ENCODE results near the gene PSENEN.

The PSENEN gene, protein sequence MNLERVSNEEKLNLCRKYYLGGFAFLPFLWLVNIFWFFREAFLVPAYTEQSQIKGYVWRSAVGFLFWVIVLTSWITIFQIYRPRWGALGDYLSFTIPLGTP

DNA sequence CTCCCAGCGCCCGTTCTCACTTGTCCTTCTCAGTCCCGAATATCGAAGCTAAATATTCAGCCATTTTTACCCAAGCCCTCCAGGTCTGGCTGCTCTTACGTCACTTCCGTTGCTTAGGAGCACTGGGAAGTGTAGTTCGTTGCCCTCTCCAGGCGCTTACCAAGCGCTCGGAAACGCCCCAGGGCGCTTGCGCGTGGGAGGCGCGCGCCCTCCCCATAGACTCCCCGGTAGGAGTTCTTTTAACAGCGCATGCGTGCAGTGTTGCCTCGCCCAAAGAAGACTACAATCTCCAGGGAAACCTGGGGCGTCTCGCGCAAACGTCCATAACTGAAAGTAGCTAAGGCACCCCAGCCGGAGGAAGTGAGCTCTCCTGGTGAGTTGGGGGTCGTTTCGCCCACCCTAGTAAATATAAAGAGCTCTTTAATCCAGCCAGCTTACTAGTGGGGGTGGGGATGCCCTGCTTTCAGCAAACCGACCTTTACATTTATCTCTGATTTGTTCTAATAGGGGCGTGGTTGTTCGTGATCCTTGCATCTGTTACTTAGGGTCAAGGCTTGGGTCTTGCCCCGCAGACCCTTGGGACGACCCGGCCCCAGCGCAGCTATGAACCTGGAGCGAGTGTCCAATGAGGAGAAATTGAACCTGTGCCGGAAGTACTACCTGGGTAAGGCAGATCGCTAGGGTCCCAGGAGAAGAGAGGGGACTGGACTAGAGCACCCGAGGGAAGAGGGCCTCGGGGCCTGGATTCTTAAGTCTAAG is at the start of gene PSENEN, which contains the start of gene U2AF1L4:
PSENEN (plus strand) TSS at position 324 of the 759 bp plus-strand sequence; CDS start at position 604, 280 bp downstream.
U2AF1L4 (minus strand) TSS at position 91 of the 759 bp plus-strand sequence; CDS start at position 64, 27 bp downstream.
- peak; percentile 100 for DNase-seq (ENCODE audit: low read depth, low spot score)

DNA sequence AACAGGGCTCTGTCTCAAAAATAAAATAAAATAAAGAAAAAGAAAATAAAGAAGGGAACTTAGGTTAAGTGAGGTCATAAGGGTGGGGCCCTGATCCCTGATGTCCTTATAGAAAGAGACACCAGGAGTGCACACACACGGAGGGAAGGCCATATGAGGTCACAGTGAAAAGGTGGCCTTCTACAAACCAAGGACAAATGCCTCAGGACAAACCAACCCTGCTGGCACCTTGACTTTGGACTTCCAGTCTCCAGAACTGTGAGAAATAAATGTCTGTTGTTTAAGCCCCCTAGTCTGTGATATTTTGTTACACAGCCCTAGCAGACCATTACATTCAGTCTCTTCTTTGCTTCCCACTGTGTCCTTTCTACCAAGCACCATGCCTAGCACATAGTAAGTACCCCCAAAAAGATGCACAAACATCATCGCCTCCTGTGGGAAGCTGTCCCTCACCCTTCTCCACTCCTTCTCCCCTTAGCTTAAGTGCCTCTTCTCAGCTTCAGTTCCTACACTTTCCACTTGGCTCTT is 49.5 kb upstream of the PSENEN start:
- DNase-seq (ENCODE audit: low read depth, low spot score), result no peak

DNA sequence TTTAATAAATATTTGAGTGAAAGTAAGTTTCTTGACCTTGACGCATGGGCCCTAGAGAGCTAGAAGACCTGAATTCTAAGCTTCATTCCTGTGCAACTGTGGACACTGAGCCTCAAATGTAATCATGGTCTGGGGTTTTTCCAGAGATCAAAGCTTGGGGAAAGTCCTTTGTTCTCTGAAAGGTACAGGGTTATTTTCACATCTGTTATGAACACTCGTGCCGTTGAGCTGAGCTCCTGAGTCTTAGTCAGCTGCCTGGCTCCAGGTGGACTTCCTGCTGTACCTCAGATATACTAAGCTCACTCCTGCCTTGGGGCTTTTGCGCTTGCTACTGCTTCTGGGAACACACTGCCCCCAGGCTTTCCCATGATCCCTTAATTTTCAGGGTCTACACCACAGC is 48.6 kb upstream of the PSENEN start:
- no peak for DNase-seq (ENCODE audit: low read depth, low spot score)

DNA sequence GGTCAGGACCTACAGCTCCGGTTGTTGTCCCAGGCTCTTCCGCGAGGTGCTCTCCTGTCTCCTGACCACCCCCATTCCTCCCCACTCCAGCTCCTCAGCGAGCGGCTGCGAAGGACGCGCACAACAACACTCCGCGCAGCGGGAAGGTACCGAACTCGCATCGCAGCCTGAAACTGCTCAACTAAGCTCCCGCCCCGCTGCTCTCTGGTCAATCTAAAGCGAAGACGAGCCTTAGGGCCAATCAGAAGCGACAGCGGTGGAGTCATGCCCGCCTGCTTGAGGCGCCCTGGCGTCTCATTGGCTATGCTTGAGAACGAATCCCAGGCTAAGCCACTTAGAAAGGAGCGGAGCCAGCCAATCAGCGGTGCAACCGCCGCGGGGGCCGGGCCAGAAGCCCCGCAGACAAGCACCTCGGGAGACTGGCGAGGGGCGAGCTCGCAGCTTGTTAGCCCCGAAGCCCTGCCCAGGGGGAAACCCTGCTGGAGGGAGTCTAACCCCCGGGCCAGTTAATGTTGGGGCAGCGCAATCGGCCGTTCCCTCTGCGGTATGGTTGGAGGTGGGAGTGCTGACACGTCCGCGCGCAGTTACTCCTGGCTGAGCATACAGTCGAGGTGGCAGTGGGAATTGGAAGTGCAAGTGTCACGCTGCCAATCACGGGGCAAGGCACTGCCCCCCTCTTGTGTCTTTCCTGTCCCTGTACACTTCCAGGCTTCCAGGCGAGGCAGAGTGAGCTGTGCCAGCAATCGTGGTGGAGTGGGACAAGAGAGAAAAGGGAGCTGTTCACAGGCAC is 43.0 kb upstream of the PSENEN start:
- DNase-seq (ENCODE audit: low read depth, low spot score), result peak; percentile 99

DNA sequence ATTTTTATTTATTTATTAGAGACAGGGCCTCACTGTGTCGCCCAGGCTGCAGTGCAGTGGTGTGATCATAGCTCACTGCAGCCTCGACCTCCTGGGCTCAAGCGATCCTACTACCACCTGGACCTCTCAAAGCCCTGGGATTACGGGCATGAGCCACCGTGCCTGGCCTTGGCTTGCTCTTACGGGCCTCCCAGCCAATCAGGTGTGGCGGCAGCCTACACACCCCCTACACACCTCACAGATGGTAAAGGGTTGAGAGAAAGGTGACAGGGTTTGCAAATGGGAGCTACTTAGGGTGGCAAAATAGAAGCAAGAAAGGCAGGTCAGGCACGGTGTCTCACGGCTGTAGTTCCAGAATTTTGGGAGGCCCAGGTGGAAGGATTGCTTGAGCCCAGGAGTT is 42.1 kb upstream of the PSENEN start:
- no peak for DNase-seq (ENCODE audit: low read depth, low spot score)

DNA sequence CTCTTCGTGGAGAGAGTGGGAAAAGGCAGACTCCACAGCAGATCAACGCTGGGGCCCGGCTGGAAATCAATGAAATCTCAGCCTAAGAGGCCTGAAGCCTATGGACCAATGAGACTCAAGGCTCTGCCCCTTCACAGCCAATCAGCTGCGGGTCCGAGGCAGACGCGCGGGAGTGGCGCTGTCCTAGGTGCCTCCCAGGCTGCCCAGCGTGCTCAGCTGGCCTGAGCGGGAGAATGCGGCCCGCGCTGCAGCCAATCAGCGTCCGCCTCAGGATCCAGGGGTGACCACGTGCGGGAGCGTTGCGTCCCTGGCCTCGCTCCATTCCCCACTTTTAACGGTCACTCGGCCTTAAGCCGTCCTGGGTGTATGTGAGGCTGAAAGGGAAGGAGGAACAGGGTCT is 41.2 kb upstream of the PSENEN start, which contains the start of gene ZBTB32:
ZBTB32 (plus strand) TSS at position 341 of the 400 bp plus-strand sequence. CDS start 10,069 bp downstream, outside the sequence.
- peak; percentile 69 for DNase-seq (ENCODE audit: low read depth, low spot score)

DNA sequence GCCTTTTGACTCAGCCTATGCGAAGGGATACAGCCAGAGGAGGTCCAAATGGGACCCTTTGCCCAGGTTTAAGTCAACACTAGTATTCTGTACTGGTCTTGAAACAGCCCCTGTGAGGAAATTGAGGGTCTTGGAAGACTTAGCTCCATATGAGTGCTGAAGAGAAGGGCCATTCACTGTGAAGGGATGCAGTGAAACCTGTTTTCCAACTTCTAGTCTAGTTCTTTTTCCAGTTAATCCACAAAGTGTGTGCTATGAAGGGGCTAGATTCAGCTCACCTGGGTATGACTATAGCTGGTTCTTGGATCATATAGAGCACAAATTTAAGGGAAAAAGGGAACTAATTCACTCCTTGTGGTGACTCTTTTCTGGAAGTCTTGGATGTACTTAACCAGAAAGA is 37.1 kb upstream of the PSENEN start:
- no peak for DNase-seq (ENCODE audit: low read depth, low spot score)

DNA sequence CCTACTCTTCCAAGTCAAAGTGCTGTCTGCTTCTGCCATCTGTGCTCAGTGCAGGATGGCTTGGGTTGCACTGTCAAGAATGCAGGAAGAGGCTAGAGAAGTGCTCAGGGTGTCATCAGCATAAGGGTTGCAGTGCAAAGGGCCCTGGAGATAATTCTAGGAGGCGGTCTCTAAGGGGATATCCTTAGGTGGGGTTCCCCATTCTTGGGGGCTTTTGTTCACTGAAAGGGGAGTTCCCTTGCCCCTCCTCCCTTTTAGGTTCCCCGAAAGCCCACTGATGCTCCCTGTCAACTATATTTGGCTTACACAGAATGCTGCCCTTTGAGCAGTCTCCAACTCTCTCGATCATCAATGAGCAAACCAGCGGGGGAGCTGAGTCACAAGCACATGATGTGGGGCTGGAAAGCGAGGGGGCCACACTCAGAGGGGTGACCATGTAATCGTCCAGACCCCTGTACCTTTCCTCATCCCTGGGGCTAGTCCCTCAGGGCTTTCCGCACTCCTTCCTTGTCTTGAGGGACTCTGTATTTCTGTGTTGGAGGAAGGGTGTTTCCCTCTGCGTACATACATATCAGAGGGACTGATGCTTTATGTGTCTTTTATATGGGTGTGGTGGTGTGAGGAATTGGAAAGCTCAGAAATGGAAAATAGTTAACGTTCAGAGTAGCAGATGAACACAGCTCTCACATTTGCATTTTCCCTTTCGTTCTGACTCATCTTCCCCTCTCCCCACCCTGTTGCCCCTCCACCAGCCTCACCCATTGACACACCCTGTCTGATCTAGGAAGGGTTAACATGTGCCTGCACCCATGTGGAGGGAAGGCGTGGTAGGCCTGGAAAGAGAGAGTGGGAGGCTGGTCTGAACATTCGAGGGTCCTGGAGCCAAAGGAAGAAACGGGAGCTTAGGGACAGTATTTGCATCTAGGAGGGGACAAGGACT is 34.4 kb upstream of the PSENEN start:
- no peak for DNase-seq (ENCODE audit: low read depth, low spot score)

DNA sequence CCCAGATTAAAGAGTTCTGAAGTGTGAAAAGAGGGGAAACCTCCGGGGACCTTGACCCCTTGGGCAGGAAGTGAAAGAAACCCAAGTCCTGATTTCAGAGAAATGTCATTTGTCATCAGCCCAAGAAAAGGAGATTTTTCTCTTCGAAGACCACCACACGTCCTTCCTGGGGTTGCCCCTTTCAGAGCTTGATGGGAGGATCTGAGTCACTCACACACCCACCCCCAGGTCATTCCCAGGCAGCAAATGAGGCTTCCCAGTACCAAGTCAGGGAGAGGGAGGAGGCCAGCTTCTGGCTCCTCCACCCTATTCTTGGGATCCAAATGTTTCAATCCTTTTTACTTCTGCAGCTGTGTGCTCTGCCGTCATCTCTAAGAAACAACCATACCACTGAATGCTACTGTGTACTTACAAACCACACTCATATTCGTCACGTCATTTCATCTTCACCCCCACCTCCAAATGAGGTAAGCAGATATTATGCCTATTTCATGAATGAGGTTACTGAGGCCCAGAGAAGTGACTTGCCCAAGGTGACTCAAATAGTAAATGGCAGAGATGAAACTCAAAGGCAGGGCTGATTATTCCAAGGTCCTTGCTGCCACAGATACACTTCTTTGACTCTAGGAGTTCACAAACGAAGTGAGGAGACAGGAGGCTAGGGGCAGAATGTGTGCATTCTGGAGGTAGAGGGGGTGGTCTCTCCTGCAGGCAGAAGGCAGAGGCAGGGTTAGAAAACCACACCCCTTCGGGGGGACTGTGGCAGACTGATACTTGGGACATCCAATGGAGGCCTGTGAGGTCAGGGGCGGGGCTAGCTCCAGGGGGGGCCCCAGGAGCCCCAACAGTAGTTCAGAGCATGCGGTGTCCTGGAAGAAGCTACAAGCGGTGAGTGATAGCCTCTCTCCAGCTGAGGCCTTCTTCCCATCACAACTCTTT is 32.6 kb upstream of the PSENEN start:
- DNase-seq (ENCODE audit: low read depth, low spot score), result no peak

DNA sequence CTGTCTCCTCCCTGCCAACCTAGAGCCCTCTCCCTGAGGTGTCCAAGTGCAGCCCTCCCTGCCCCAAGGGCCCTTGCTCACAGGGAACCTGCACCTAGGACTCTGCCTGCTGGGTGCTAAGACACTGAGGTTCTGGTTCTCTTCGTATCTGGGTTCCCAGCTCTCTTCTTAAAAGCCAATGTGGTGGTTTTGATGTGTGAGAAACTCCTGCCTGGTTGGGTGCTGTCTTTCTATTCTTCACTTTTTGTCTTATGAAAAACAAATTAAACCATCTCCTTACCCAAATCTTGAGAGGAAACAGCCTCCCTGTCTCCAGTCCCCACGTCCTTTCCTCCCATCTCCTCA is 32.0 kb upstream of the PSENEN start:
- no peak for DNase-seq (ENCODE audit: low read depth, low spot score)

DNA sequence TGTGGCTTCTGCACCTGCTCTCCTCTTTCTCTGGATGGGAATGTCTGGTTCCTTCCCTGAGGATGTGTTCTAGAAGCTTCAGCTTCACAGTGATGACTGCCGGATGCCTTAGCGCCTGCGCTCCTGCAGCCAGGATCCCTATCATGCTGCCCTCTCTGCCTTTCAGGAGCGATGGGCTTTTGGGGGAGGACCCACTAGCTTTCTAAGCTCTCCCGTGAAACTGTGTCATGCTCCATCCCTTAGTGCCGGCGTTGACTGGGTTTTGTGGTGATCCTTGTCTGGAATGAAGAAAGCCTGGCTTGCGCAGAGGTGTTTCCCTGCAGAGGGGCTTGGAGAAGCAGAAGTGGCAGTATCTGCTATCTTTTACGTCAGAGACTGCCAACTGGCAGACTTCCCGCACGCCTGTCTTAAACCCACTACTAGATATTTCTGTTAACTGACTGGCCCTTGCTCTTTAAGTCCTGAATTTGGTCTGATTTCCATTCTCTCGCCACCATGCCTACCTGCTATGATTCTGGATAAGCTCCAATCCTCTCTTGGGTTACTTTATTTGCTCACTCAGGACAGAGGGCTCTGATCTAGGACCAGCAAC is 31.5 kb upstream of the PSENEN start:
- DNase-seq (ENCODE audit: low read depth, low spot score), result no peak

DNA sequence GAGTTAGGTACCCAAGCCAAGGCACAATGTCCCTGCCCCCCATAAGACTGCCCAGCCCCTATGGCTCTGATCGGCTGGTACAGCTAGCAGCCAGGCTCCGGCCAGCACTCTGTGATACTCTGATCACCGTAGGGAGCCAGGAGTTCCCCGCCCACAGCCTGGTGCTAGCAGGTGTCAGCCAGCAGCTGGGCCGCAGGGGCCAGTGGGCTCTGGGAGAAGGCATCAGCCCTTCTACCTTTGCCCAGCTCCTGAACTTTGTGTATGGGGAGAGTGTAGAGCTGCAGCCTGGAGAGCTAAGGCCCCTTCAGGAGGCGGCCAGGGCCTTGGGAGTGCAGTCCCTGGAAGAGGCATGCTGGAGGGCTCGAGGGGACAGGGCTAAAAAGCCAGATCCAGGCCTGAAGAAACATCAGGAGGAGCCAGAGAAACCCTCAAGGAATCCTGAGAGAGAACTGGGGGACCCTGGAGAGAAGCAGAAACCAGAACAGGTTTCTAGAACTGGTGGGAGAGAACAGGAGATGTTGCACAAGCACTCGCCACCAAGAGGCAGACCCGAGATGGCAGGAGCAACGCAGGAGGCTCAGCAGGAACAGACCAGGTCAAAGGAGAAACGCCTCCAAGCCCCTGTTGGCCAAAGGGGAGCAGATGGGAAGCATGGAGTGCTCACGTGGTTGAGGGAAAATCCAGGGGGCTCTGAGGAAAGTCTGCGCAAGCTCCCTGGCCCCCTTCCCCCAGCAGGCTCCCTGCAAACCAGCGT is 30.7 kb upstream of the PSENEN start:
- no peak for DNase-seq (ENCODE audit: low read depth, low spot score)

DNA sequence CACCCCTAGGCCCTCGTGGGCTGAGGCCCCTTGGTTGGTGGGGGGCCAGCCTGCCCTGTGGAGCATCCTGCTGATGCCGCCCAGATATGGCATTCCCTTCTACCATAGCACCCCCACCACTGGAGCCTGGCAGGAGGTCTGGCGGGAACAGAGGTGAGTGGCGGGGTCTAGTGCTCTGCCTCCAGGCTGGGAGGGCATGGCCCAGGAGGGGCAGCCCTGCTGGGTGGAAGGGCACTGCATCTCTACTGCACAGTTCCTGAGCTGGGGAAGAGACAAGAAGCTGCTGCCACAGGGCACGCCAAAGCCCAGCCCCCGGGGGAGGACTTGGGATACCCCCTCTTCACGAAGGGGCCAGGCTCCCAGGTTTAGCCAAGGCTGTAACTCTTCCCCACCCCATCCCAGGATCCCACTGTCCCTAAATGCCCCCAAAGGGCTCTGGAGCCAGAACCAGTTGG is 30.1 kb upstream of the PSENEN start:
- DNase-seq (ENCODE audit: low read depth, low spot score), result no peak

DNA sequence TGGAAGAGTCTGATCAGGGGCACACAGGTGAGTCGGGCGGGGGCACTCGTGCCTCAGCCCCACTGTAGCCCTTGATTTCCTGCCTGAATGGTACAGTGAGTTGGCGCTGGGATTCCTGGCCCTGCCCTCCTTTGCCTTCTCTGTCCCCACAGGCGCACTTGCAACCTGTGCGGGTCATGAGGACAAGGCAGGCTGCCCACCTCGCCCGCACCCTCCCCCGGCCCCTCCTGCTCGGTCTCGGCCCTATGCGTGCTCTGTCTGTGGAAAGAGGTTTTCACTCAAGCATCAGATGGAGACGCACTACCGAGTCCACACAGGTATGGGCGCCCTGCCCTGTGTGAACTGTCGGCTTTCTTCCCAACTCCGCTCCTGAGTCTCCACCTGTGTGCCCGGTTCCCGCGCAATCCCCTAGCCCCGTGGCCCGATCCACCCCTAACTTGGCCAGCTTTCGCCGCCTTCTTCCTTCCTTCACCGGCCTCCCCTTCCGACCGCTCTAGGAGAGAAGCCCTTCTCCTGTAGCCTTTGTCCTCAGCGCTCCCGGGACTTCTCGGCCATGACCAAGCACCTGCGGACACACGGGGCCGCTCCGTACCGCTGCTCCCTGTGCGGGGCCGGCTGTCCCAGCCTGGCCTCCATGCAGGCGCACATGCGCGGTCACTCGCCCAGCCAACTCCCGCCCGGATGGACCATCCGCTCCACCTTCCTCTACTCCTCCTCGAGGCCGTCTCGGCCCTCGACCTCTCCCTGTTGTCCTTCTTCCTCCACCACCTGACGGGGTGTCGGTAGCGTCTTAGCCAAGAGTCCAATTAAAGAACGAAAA is 29.3 kb upstream of the PSENEN start:
- DNase-seq (ENCODE audit: low read depth, low spot score), result peak; percentile 77

DNA sequence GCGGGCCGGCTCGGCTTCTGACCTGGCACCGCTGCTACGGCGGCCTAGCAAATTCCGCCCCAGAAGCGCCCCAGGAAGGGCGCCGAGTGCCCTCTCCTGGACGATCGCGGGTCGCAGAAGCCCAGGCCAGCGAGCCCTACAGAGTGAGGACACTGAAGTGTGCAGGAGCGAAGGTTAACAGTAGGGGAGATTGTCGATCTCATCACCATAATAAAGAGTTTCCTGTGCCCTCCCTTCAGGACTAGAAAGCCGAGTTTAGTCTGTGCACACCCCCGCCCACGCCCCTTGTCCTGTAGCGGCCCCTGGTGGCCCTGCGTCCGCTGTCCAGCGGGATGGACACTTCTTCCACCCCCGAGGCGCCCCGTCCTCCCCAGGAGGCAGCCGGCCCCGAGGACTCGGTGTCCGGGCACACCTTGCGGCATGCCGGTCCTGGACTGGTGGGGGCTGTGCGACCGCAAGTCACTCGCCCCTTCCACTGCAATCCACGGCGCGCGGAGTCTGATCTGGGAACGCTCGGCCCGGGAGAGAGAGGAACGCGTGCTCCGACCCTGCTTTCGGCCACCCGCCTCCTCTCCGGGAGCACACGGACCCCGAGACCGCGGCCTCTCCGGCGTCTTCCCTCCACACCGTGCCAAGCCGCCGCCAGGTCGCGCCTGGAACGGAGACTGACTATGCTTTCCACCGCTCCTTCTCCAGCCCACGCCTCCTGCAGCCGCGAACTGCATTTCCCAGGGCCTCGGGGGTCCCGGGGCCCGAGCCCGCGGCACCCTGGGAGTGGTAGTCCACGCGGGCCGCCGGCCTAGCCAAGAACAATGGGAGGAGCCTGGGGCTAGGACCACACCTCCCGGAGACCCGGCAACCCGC is 28.4 kb upstream of the PSENEN start:
- peak; percentile 92 for DNase-seq (ENCODE audit: low read depth, low spot score)

DNA sequence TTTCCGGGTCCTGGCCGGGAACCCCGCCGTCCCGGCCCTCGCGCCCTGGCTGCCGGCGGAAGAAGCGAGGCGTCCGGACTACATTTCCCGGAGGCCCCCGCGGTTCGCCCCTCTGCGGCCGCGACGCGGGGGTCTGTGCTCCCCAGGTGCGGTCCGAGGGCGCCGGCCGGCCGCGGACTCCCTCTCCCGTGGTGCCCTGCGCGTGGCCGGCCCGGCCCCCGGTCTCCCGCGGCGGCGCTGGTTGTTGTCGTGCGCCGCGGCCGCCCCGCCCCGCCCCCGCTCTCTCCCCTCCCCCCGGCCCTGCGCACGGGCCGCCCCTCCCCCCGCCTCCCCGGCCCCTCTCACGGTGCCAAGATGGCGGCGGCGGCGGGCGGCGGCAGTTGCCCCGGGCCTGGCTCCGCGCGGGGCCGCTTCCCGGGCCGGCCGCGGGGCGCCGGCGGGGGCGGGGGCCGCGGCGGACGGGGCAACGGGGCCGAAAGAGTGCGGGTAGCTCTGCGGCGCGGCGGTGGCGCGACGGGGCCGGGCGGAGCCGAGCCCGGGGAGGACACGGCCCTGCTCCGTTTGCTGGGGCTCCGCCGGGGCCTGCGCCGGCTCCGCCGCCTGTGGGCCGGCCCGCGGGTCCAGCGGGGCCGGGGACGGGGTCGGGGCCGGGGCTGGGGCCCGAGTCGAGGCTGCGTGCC is 27.6 kb upstream of the PSENEN start, which contains the start of gene KMT2B:
KMT2B (plus strand) TSS at position 339 of the 680 bp plus-strand sequence; CDS start at position 355, 16 bp downstream.
- peak; percentile 98 for DNase-seq (ENCODE audit: low read depth, low spot score)

All from astrocyte of the hippocampus (primary cell).